K562 (cell line): Measurements from ENCODE around the gene EFHC1. TPM values are rescaled to one million over a fixed set of nuclear protein-coding genes. Genes with fewer than 3 reads are reported as not detected.
A peak's percentile ranks its signal among the peaks of the same experiment; 100 is the strongest.

Experiments used
- ATAC-seq: fragments of 200-7000 bp; cut with Tn5 transposase; 3 replicates; pipeline ENCODE4 v1.9.1; 2020; ENCODE audit warnings: moderate library complexity
- Bru-seq: library from RNA; stranded (reverse); fragments of 400-500 nt; gene quantifications from one replicate; lab custom pipeline; 2021; lab: Mats Ljungman, UMichigan
- BruChase-seq, 2 experiments: library from RNA; stranded (reverse); fragments of 400-500 nt; gene quantifications; one replicate each; lab custom pipeline; 2021; lab: Mats Ljungman, UMichigan
- BruUV-seq: library from RNA; stranded (reverse); fragments of 400-500 nt; replicated peaks from 2 replicates; lab custom pipeline; 2021; lab: Mats Ljungman, UMichigan
- CTCF ChIA-PET: fragments of 300-600 bp; formaldehyde crosslinking; extraction: SDS; loops from one replicate; lab custom pipeline; 2021; ENCODE audit warnings: low intra/inter-chr PET ratio; lab: Yijun Ruan, JAX
- POLR2A ChIA-PET: fragments of 300-600, 350-650 bp; sonication (Branson Sonifier 250); formaldehyde crosslinking; extraction: SDS; loops from one replicate; lab custom pipeline; 2021; ENCODE audit warnings: antibody characterized with exemption, inconsistent platforms; lab: Yijun Ruan, JAX
- DNase-seq, 4 experiments: peaks; one replicate each; pipeline versions ENCODE4 v3.0.0 to v3.0.0-alpha.2; 2011 to 2018; ENCODE audit warnings: low spot score in 3 of 4, mixed read lengths in 3 of 4; ENCODE audit errors: extremely low read depth in 1 of 4
- FAIRE-seq: peaks from 2 replicates; lab custom pipeline; 2011; peaks lifted over from hg19 to GRCh38; lab: Jason Lieb, UNC
- H2AFZ ChIP-seq: 2 replicates; pipeline ENCODE4 v1.6.0; 2011; ENCODE audit warnings: low read depth, low read length, control low read depth, inconsistent platforms
- H3K27ac ChIP-seq: fragments of 200-600 bp; 3 replicates; pipeline ENCODE4 v1.8.0; 2011; ENCODE audit warnings: low read depth, mild to moderate bottlenecking, control low read depth, inconsistent platforms, low read length, moderate library complexity, mixed read lengths; ENCODE audit errors: extremely low read depth
- H3K27me3 ChIP-seq, 2 experiments: fragments of 300-600 bp in 1 of 2; 2 replicates in 1 of 2; 3 replicates in 1 of 2; pipeline versions ENCODE4 v1.6.0 to v1.8.0; 2011; ENCODE audit warnings: inconsistent platforms in 2 of 2, low read length in 2 of 2, mild to moderate bottlenecking in 1 of 2, mixed read lengths in 1 of 2, moderate library complexity in 1 of 2; ENCODE audit not compliant: control insufficient read depth in 2 of 2, insufficient read depth in 2 of 2
- H3K36me3 ChIP-seq: fragments of 300-600 bp; 3 replicates; pipeline ENCODE4 v1.8.0; 2011; ENCODE audit warnings: mild to moderate bottlenecking, low read length, inconsistent platforms; ENCODE audit not compliant: control insufficient read depth, insufficient read depth
- H3K4me1 ChIP-seq, 2 experiments: fragments of 200-600 bp in 1 of 2; replicated peaks in 1 of 2; 2 replicates in 1 of 2; 3 replicates in 1 of 2; pipeline versions ENCODE4 v1.5.1 to v1.8.0; 2011; ENCODE audit warnings: inconsistent platforms in 2 of 2, low read length in 2 of 2, mild to moderate bottlenecking in 1 of 2, mixed read lengths in 1 of 2, moderate library complexity in 1 of 2; ENCODE audit not compliant: control insufficient read depth in 2 of 2, insufficient read depth in 2 of 2
- H3K4me2 ChIP-seq: 2 replicates; pipeline ENCODE4 v1.6.1; 2011; ENCODE audit warnings: low read length, control low read depth, inconsistent platforms, mixed read lengths; ENCODE audit not compliant: insufficient read depth
- H3K4me3 ChIP-seq: fragments of 200-600 bp; sonication (generic), shearing (Covaris generic); 2 replicates; pipeline ENCODE4 v1.5.1; 2016; ENCODE audit warnings: control low read depth, inconsistent platforms
- H3K79me2 ChIP-seq: fragments of 200-600 bp; 3 replicates; pipeline ENCODE4 v1.8.0; 2011; ENCODE audit warnings: low read length, inconsistent platforms; ENCODE audit not compliant: control insufficient read depth, insufficient read depth
- H3K9ac ChIP-seq, 2 experiments: 2 replicates each; pipeline versions ENCODE4 v1.6.0 to v1.6.1; 2011; ENCODE audit warnings: low read depth in 2 of 2, low read length in 2 of 2, control low read depth in 1 of 2, inconsistent platforms in 1 of 2, mild to moderate bottlenecking in 1 of 2, mixed read lengths in 1 of 2; ENCODE audit not compliant: insufficient read depth in 1 of 2
- H3K9me1 ChIP-seq: one replicate; pipeline ENCODE4 v1.6.0; 2011; ENCODE audit warnings: inconsistent platforms, mild to moderate bottlenecking, low read length, moderate library complexity; ENCODE audit not compliant: control insufficient read depth, insufficient read depth
- H3K9me3 ChIP-seq: replicated peaks from 2 replicates; pipeline ENCODE4 v1.5.1; 2011; ENCODE audit warnings: low read depth, low read length, inconsistent platforms; ENCODE audit not compliant: control insufficient read depth, insufficient read depth
- H4K20me1 ChIP-seq: replicated peaks from 2 replicates; pipeline ENCODE4 v1.6.1; 2011; ENCODE audit warnings: low read length, inconsistent platforms, mixed read lengths; ENCODE audit not compliant: control insufficient read depth, insufficient read depth
- ETV1 ChIP-seq: fragments of 450-650 bp; conservative IDR thresholded peaks from 2 replicates; pipeline ENCODE4 v1.6.1; 2016; ENCODE audit warnings: missing genetic modification characterization, control low read depth, low read depth, missing compliant biosample characterization
- GTF2E2 ChIP-seq: fragments of 200-800 bp; sonication (Bioruptor generic); IDR thresholded peaks from 2 replicates; pipeline ENCODE4 v1.6.1; 2016; ENCODE audit warnings: missing genetic modification characterization, missing compliant biosample characterization
- KAT8 ChIP-seq: fragments of 450-650 bp; IDR thresholded peaks from 2 replicates; pipeline ENCODE4 v1.6.1; 2016; ENCODE audit warnings: low read depth, mild to moderate bottlenecking
- RBM34 ChIP-seq: fragments of 200-400 bp; formaldehyde crosslinking; IDR thresholded peaks from 2 replicates; pipeline ENCODE4 v1.6.1; 2018; ENCODE audit warnings: low read length, borderline replicate concordance; ENCODE audit not compliant: insufficient read depth
- SAFB2 ChIP-seq: fragments of 200-400 bp; formaldehyde crosslinking; IDR thresholded peaks from 2 replicates; pipeline ENCODE4 v1.6.1; 2018; ENCODE audit warnings: borderline replicate concordance, low read length, low read depth, moderate library complexity; ENCODE audit not compliant: severe bottlenecking
- SREBF2 ChIP-seq: sonication (generic); formaldehyde crosslinking; IDR thresholded peaks from 2 replicates; pipeline ENCODE4 v1.4.0; 2020; ENCODE audit warnings: mild to moderate bottlenecking, missing genetic modification reagents
- ZHX1 ChIP-seq: fragments of 150-350 bp; conservative IDR thresholded peaks from 2 replicates; pipeline ENCODE4 v1.6.1; 2014; ENCODE audit warnings: low read length
- WGBS: fragments of 100-300 bp; shearing (Covaris generic); methylation state at CpG from one replicate; pipeline ENCODE4 v1.1.6; 2016; ENCODE audit warnings: low coverage, mixed read lengths; ENCODE audit not compliant: insufficient coverage; ENCODE audit errors: missing lambda C conversion rate; 5-methylcytosine and 5-hydroxymethylcytosine counted together
- in situ Hi-C: fragments of 300-500 bp; cut with MboI; formaldehyde crosslinking; loops from 4 replicates; pipeline ENCODE4 v1.15.0; 2018; ENCODE audit warnings: inconsistent platforms, mixed read lengths
- intact Hi-C: fragments of 100-400 bp; cut with micrococcal nuclease; formaldehyde crosslinking; loops from 2 replicates; pipeline ENCODE4 v1.14.2; 2022
- long read RNA-seq, 3 experiments: library from polyadenylated mRNA in 2 of 3; library from RNA in 1 of 3; unstranded in 2 of 3; stranded (forward) in 1 of 3; transcript quantifications; one replicate each; pipeline ENCODE4 v2.0.0, GENCODE V29; 2019 to 2022
- polyA minus RNA-seq, 3 experiments: library from RNA; depleted of rRNA, polyadenylated mRNA; stranded (reverse); fragments of >200 nt; gene quantifications; 2 replicates each; pipeline ENCODE4 v1.2.3, GENCODE V29; 2011
- polyA plus RNA-seq, 8 experiments: library from polyadenylated mRNA; depleted of rRNA in 4 of 8; stranded (reverse) in 5 of 8; unstranded in 3 of 8; fragments of >200 nt; fragmentation: Nextera tagmentation in 2 of 8; fragmentation: Illumina TruSeq in 1 of 8; extraction: Ambion mirVana in 2 of 8; extraction: Trizol in 1 of 8; gene quantifications; 2 replicates each; pipeline versions ENCODE4 v1.2.1 to v1.2.3, GENCODE V29; 2011 to 2014; ENCODE audit warnings: inconsistent platforms in 1 of 8, missing spikeins in 1 of 8
- total RNA-seq, 7 experiments: library from RNA; depleted of rRNA in 6 of 7; stranded (reverse); fragments of >200 nt in 6 of 7; fragmentation: Illumina TruSeq in 2 of 7; extraction: Trizol in 2 of 7; gene quantifications; 2 replicates each; pipeline versions ENCODE4 v1.2.1 to v1.2.3, GENCODE V29; 2011 to 2021; ENCODE audit warnings: low replicate concordance in 1 of 7

Gene EFHC1
- 33.1 and 52.6 TPM in 2 replicates for total RNA-seq (2011; cell fraction: chromatin; rRNA removed; ENCODE audit: low replicate concordance)
- 14.3 and 20.1 TPM in 2 replicates for total RNA-seq (2011; cell fraction: nucleolus; rRNA removed)
- total RNA-seq (2011; cell fraction: nucleoplasm; rRNA removed): 25.2 and 39.0 TPM in 2 replicates
- total RNA-seq (2014; rRNA removed) (10.6 and 12.2 TPM in 2 replicates), total RNA-seq (2014; rRNA removed; fragmentation: Illumina TruSeq; extraction: Trizol) (11.1 and 12.4 TPM in 2 replicates), total RNA-seq (2015; rRNA removed; fragmentation: Illumina TruSeq; extraction: Trizol) (9.5 and 10.2 TPM in 2 replicates), total RNA-seq (2021) (10.8 and 12.0 TPM in 2 replicates), polyA plus RNA-seq (2011; rRNA removed) (24.7 and 31.0 TPM in 2 replicates), polyA plus RNA-seq (2014; fragmentation: Illumina TruSeq; extraction: Trizol) (14.4 and 14.9 TPM in 2 replicates), polyA plus RNA-seq (2014; fragmentation: Nextera tagmentation; extraction: Ambion mirVana) (10 to 100 TPM; 15.7 to 17.2 TPM), polyA plus RNA-seq (2014; rRNA removed) (20.8 and 21.5 TPM in 2 replicates), polyA minus RNA-seq (2011; rRNA and poly(A)+ RNA removed) (12.7 and 13.7 TPM in 2 replicates), Bru-seq, nascent RNA (percentile 51 among the genes with signal in this experiment), BruChase-seq, experiment 1, labeled RNA remaining after a 2-hour chase (percentile 55 among the genes with signal in this experiment), BruChase-seq, experiment 2, labeled RNA remaining after a 6-hour chase (percentile 54 among the genes with signal in this experiment)
- polyA plus RNA-seq (2011; cell fraction: cytosol; rRNA removed): 6.0 and 10.8 TPM in 2 replicates
- 104 and 128 TPM in 2 replicates for polyA plus RNA-seq (2011; cell fraction: nucleus; rRNA removed)
- polyA plus RNA-seq (2012): 12.9 and 23.7 TPM in 2 replicates
- polyA minus RNA-seq (2011; cell fraction: cytosol; rRNA and poly(A)+ RNA removed): 4.6 and 5.6 TPM in 2 replicates
- polyA minus RNA-seq (2011; cell fraction: nucleus; rRNA and poly(A)+ RNA removed): 26.8 and 38.1 TPM in 2 replicates
- long read RNA-seq, experiment 1, full-length matches to known transcripts: 10 of 50 reads
- long read RNA-seq, experiment 1, partial matches to known transcripts: 4 of 50 reads
- long read RNA-seq, experiment 1, other reads (novel, unspliced or antisense): 36 of 50 reads
- long read RNA-seq, experiment 2, full-length matches to known transcripts: 3 of 18 reads
- long read RNA-seq, experiment 2, partial matches to known transcripts: 0 of 18 reads
- long read RNA-seq, experiment 2, other reads (novel, unspliced or antisense): 15 of 18 reads
- long read RNA-seq, experiment 3, full-length matches to known transcripts: 3 of 8 reads
- long read RNA-seq, experiment 3, partial matches to known transcripts: 2 of 8 reads
- long read RNA-seq, experiment 3, other reads (novel, unspliced or antisense): 3 of 8 reads

GRCh38 chr6:52419809-52420667, at the start of gene EFHC1:
Gene EFHC1, plus strand, starts transcription at chr6:52420342. Its CDS starts 69 bp downstream, at chr6:52420411.
- Histone ChIP-seq H3K27ac (peak within 1 kb of the TSS; percentile 75), H3K36me3 (no peaks in the 10 kb centered on the region), H3K9me1 (no peaks in the 10 kb centered on the region), H3K27me3 (no peaks in the 10 kb centered on the region; a peak in 1 of 5 replicates), H4K20me1 (no peaks in the 10 kb centered on the region), H3K79me2 (peaks cover 6% of the 10 kb centered on the region; the same call in 2 of the 3 replicates), H2AFZ (peak within 1 kb of the TSS; percentile 90), H3K9ac (peak within 1 kb of the TSS; percentile 77 to 94), H3K9me3 (no peaks in the 10 kb centered on the region), H3K4me2 (peak within 1 kb of the TSS; percentile 99), H3K4me1 (peaks cover 24 to 31% of the 10 kb centered on the region in 2 experiments), H3K4me3 (peak within 1 kb of the TSS; percentile 69)
- WGBS: under 1% methylated on average over 50 of the region's 57 CpGs
- DNase-seq (peak; percentile 97 to 99 (median 98)), ATAC-seq (peak; percentile 96), FAIRE-seq (peak; percentile 96)
- in situ Hi-C loops (loop anchor here (5.0 to 25.0 kb wide), 3 partner anchors 177 to 1067 kb away; no protein-coding TSS in a partner anchor), intact Hi-C loops (loop anchor here (1.0 to 10.0 kb wide), 6 partner anchors 62 to 1065 kb away; partner anchors contain the start of genes GSTA4 and TRAM2)
- ChIA-PET POLR2A (interaction anchor here (0.5 to 1.8 kb wide), 13 partner anchors 12 to 263 kb away, joined by 3 to 7 read pairs (median 3); no protein-coding TSS in a partner anchor), CTCF (no interaction called here)
- BruUV-seq: TSS peak; percentile 95
- no peak for TF ChIP-seq SREBF2 (CRISPR knock-in tag)
- no peak for TF ChIP-seq GTF2E2 (tag)
- TF ChIP-seq ETV1 (tag): peak; percentile 97
- peak; percentile 92; the same call in 1 of the 2 replicates for TF ChIP-seq ZHX1
- TF ChIP-seq SAFB2: no peak
- no peak for TF ChIP-seq KAT8
- TF ChIP-seq RBM34: no peak
